ENCODE data around the gene FAM53B.

FAM53B gene

DNA sequence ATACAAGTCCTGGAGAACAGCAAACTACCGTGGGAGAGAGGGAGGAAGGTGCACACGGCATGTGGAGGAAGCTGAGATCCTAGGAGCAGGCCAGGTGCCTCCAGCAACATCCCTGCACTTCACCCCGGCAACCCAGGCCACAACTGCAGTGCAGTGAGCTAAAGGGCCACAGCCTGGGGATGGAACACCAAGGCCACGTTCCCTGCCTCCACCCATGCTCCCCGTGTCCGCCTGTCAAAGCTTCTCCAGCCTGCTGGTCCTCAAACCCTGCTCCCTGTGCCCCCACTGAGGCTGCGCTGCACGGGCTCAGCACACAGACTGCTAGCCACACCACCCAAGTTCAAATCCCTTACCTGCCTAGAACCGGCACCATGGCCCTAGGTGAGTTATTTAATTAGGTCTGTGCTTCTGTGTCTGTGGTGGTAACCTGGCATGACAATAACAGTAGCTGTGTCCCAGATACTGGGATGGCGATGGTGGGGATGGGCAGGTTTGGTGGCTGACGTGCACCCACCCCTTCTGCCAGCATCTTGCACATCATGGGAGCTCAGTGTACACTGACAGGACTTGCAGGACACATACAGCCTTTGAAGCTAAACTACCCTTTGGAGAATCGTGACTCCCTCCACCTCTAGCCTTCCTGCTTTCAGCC, 85.5 kb downstream of the FAM53B start:
- no peak for DNase-seq

DNA sequence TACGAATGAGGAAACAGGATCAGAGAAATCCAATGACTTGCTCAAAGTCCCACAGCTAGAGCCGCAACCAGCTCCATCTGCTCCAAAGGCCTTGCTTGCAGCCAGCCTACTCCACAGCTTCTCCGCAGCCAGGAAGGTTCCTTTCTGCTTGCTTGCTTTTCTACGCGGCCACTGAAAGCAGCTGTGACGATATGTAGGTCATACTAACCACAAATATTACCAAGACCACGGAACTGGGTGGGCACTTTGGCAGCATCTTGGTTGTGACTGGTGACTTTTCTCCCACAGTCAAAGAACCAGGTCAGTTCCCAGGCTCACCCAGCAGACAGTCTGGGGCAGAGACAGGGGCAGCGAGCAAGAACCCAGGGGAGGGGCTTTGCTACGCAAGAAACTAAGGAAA, 86.4 kb downstream of the FAM53B start:
- no peak for DNase-seq

GRCh38 chr10:124656541-124656940, 87.6 kb downstream of the FAM53B start:
- no peak for DNase-seq

GRCh38 chr10:124656113-124656490, 88.1 kb downstream of the FAM53B start:
- DNase-seq, result no peak

DNA sequence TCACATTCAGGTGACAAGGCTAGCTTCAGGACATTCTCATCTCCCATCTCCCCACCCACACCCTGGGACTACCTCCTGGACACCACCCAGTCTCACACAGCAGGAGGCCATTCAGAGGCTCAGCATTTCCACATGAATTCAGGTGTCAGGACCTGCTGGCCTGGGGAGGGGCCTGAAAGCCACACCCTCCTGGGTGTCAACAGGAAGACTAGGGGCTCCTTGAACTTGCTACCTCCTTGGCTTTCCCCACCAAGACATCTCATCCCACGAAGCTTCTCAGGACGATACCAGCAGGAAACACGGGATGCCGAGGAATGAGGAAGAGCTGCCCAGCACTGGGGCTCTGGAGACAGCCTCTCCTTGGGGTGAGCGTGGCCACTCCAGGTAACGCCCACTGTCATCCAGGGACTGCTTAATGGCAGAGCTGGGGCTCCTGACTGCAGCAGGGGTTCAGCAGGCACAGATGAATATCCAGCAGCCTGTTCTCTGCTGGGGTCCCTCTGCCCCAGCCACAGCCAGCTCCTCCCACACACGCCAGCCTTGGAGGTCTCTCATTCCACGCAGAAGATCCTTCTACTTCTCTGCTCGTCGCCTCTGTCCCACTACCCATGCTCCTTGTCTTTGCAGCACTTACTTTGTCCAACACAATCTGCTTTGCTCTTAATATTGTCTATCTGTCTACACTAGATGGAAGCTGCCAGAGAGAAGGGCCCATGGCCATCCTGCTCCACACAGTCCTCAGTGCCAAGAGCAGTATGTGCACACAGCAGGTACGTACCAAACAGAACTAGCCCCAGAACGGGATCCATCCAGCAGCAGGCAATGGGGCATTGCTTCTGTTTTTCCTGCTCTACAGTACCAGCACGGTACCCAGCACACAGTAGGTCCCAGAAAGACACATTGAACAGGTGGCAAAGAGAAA, 88.7 kb downstream of the FAM53B start:
- DNase-seq, result no peak

DNA sequence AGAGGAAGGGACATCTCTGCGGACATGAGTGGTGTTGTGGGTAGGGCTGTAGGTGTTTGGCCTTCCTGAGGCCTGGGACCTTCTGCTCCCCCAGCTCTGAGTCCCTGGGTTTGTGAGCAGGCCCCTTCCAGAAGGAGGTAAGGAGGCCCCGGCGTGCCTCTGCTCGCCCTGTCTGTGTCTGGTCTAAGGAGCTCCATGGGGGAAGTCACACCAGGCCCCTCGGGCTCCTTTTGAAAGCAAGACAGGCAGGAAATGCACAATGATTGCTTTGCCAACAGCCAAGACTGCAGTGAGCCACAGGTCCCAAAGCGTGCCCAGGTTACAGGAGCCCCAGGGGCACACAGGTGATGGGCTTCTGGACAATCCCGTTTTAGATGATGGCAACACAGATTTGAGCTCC, 89.5 kb downstream of the FAM53B start:
- DNase-seq, result no peak

DNA sequence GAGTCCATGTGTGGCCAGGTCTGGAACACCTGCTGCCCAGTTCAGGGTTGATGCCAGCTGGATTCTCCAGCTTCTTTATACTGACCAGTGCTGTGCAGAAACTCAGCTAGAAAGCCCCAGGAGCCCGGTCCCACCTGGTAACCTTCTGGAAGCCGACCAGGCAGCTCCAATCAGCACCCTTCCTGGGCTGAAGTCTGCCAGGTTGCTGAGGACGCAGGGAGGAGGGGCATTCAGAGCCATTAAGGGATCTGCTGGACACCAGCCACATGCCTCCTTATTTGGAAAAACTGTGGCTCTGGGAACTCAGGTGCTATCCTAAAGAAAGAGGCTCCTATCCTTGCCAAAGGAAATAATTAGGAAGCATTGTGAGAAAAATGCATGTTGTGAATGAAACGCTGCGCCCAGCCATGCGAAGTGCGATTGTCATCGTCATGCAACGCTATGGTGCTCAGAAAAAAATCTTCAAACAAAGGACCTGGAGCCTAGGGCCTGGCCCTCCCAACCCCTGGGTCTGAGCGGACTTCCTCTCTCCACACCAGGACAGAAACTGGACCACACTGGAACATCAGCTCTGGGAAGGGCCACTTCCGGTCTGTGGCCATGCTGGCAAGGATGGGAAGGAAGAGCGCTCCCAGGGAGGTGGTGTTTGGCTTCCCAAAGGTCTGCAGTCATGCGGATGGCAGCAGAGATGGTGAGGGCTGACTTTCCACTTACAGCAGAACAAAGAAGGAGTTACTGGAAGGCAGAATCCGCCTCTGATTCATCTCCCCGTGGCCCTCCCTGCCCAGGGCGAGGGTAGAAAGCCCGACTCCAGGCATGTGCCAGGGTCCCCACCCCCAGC, 90.1 kb downstream of the FAM53B start:
- no peak for DNase-seq

GRCh38 chr10:124653311-124653710, 90.9 kb downstream of the FAM53B start:
- DNase-seq, result no peak

GRCh38 chr10:124652701-124653100, 91.5 kb downstream of the FAM53B start:
- no peak for DNase-seq

DNA sequence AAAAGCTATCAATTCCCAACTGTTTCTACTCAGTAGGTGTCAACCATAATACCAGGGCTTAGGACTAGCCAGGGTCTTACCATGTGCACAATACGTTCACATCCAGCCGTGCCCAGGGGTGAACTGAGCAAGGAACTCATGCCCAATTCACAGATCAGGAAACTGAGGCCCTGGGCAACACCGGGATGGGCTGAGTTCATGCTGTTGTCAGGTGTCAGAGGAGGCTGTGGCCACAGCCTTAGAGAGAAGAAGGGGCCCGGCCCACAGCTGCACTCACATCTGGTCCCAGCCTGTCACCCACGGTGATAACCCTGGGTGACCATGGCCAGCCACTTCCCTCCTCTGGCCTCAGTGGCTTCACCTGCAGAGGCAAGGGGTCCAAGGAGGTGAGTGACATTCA, 92.0 kb downstream of the FAM53B start:
- DNase-seq, result no peak

DNA sequence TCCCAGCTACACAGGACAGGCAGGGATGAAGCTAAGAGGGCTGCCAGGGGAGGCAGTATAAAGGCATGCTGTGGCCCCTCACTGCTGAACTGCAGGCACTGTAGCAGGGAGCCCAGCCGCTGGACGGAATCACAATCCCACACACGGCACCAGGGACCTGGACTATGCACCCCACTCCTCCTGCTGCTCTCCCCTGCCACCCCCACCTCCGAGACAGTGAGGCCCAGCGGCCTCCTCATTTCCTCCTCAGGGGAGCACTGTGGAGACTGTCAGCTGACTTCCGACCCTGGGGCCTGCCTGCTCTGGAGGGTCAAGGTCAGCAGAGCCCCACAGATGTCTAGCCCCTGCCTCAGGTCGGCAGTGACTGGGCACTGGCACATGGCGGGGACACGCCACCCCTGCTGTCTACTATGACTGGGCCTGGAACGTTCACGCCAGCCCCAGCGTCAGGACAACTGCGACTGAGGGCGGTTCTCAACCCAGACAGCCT, 92.7 kb downstream of the FAM53B start:
- no peak for DNase-seq

- no peak for DNase-seq
Observed at GRCh38 chr10:124650820-124651401, 93.3 kb downstream of the FAM53B start.

GRCh38 chr10:124650263-124650662, 93.9 kb downstream of the FAM53B start:
- no peak for DNase-seq

GRCh38 chr10:124649214-124649613, 95.0 kb downstream of the FAM53B start:
- no peak for DNase-seq

DNA sequence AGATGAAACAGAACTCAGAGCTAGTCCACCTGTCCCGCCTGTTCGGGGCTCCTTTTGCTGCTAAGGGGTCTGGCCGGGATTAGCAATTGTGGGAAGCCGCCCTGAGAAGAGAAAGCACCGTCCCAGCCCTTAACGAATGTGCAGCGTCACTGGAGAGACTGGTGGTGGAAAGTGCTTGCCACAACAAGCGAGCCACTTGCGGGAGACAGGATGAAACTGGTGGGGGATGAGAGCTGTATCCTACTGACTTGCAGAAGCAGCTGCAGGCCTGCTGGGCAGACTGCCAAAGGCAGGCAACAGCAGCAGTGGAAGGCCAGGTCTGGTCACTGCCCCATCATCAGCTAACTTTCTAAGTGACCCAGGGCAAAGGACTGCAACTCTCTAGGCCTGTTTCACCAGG, 95.4 kb downstream of the FAM53B start:
- peak; percentile 60 for DNase-seq

DNA sequence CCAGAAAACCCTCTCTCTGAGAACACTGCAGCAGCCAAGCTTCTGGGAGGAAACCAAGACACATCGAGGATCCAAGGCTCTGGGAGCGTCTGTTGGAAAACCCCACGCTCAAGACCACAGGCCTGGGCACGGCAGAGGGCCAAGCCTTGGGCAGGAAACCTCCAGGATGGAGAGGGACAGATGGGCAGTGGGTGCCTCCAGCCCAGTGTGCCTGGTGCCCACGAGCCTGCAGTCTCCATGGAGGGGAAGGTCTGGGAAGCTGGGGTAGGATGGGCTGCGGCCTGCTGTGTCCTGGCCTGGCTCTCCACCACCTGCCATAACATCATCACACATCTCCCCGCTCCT, 96.1 kb downstream of the FAM53B start:
- no peak for DNase-seq

- DNase-seq, result peak; percentile 25
Observed at GRCh38 chr10:124647421-124648130, 96.6 kb downstream of the FAM53B start.

GRCh38 chr10:124646483-124647352, 97.5 kb downstream of the FAM53B start:
- peak; percentile 73 for DNase-seq

- no peak for DNase-seq
Observed at GRCh38 chr10:124645467-124646095, 98.6 kb downstream of the FAM53B start.

- no peak for DNase-seq
Observed at GRCh38 chr10:124644771-124645415, 99.3 kb downstream of the FAM53B start.
